Testis (tissue), 2 donors: ENCODE data around the gene MIEN1.

Experiments
- POLR2A ChIP-seq: fragments of 450-650 bp; IDR thresholded peaks from one replicate; pipeline ENCODE4 v1.6.1; 2017; ENCODE audit warnings: antibody characterized with exemption, mild to moderate bottlenecking, moderate library complexity
- TF ChIP-seq, protein P1 (sequence below), 3 experiments: fragments of 450-650 bp in 2 of 3; fragments of 200-600 bp in 1 of 3; sonication (generic) in 1 of 3; IDR thresholded peaks; one replicate each; pipeline ENCODE4 v1.5.1; 2016 to 2019; ENCODE audit warnings: antibody characterized with exemption in 3 of 3, mild to moderate bottlenecking in 2 of 3, moderate library complexity in 1 of 3

DNA sequence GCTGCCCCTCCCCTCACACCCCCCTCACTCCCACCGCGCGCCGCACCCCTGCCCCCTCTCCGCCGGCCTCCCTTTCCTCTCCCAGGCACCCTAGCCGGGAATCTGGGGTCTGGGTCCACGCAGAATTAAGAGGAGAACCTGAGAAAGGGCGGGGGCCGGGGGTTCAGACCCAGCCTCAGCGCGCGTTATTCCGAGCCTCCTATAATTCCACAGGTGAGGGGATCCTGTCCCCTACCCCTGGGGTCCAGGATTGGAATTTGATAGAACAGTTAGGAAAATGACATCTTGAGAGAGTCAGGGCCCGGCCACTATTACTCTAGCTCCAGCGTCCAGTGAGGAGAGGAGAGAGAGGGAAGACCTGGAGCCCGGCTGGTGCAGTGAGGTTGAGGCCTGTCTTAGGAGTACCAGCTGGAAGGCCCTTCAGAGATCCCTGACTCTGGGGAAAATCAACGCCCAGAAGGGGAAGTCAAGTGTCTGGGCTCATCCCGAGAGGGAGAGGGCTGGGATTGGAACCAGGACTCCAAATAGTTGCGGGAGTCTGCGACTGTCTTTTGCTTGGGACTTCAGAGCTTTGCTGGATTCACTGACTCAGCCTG lies 24.7 kb upstream of the MIEN1 start:
- TF ChIP-seq, protein P1, sequence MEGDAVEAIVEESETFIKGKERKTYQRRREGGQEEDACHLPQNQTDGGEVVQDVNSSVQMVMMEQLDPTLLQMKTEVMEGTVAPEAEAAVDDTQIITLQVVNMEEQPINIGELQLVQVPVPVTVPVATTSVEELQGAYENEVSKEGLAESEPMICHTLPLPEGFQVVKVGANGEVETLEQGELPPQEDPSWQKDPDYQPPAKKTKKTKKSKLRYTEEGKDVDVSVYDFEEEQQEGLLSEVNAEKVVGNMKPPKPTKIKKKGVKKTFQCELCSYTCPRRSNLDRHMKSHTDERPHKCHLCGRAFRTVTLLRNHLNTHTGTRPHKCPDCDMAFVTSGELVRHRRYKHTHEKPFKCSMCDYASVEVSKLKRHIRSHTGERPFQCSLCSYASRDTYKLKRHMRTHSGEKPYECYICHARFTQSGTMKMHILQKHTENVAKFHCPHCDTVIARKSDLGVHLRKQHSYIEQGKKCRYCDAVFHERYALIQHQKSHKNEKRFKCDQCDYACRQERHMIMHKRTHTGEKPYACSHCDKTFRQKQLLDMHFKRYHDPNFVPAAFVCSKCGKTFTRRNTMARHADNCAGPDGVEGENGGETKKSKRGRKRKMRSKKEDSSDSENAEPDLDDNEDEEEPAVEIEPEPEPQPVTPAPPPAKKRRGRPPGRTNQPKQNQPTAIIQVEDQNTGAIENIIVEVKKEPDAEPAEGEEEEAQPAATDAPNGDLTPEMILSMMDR (IDR thresholded peaks at IDR 0.05) = no peak
- no peak for TF ChIP-seq POLR2A
